ENCODE results near the gene FBXW12. TPM values are rescaled to one million over a fixed set of nuclear protein-coding genes. Genes with fewer than 3 reads are reported as not detected.

FBXW12 gene
- total RNA-seq, 2 donors from 2014 or later = not detected

- DNase-seq = peak in 1 of 3 donors; percentile 8
- Mint-ChIP-seq H3K4me1 (no peaks in the 10 kb centered on the region), H3K27me3 (no peaks in the 10 kb centered on the region), H3K36me3 (ENCODE audit: low read depth) (no peaks in the 10 kb centered on the region), H3K4me3 (no peak overlapping the region), H3K27ac (no peak overlapping the region)
- ATAC-seq = no peak
- H3K9me3 ChIP-seq (ENCODE audit: control insufficient read depth, low read length, poor library complexity, severe bottlenecking) = no peaks in the 10 kb centered on the region
Observed at GRCh38 chr3:48406443-48407431, 34.7 kb downstream of the FBXW12 start.

GRCh38 chr3:48407542-48408099 lies 35.6 kb downstream of the FBXW12 start:
- Mint-ChIP-seq H3K4me3 (no peak overlapping the region), H3K27me3 (no peaks in the 10 kb centered on the region), H3K36me3 (ENCODE audit: low read depth) (no peaks in the 10 kb centered on the region), H3K27ac (no peak overlapping the region), H3K4me1 (no peaks in the 10 kb centered on the region)
- DNase-seq = peak in 1 of 3 donors; percentile 2
- no peak for ATAC-seq
- H3K9me3 ChIP-seq (ENCODE audit: control insufficient read depth, low read length, poor library complexity, severe bottlenecking) = no peaks in the 10 kb centered on the region

GRCh38 chr3:48408823-48409281 lies 36.8 kb downstream of the FBXW12 start:
- no peaks in the 10 kb centered on the region for H3K27me3 Mint-ChIP-seq
- H3K36me3 Mint-ChIP-seq (ENCODE audit: low read depth) = no peaks in the 10 kb centered on the region
- ATAC-seq (no peak), DNase-seq (peak in 1 of 3 donors; percentile 9)
- no peak overlapping the region for H3K27ac Mint-ChIP-seq
- H3K9me3 ChIP-seq (ENCODE audit: control insufficient read depth, low read length, poor library complexity, severe bottlenecking) = no peaks in the 10 kb centered on the region
- H3K4me3 Mint-ChIP-seq = no peak overlapping the region
- no peaks in the 10 kb centered on the region for H3K4me1 Mint-ChIP-seq

- DNase-seq (peak in 2 of 3 donors; percentile 4 to 7), ATAC-seq (no peak)
- peak overlapping the region; percentile 19 for H3K27ac Mint-ChIP-seq
- H3K9me3 ChIP-seq (ENCODE audit: control insufficient read depth, low read length, poor library complexity, severe bottlenecking) = no peaks in the 10 kb centered on the region
- no peak overlapping the region for H3K4me3 Mint-ChIP-seq
- no peaks in the 10 kb centered on the region for H3K4me1 Mint-ChIP-seq
- no peaks in the 10 kb centered on the region for H3K36me3 Mint-ChIP-seq (ENCODE audit: low read depth)
- H3K27me3 Mint-ChIP-seq = no peaks in the 10 kb centered on the region
Observed at GRCh38 chr3:48409291-48410201, 37.5 kb downstream of the FBXW12 start.

- H3K9me3 ChIP-seq (ENCODE audit: control insufficient read depth, low read length, poor library complexity, severe bottlenecking) = no peaks in the 10 kb centered on the region
- Mint-ChIP-seq H3K4me1 (no peaks in the 10 kb centered on the region), H3K4me3 (no peak overlapping the region), H3K36me3 (ENCODE audit: low read depth) (no peaks in the 10 kb centered on the region), H3K27me3 (no peaks in the 10 kb centered on the region), H3K27ac (peak overlapping the region; percentile 19)
- peak in 1 of 3 donors; percentile 2 for DNase-seq
- no peak for ATAC-seq
Observed at GRCh38 chr3:48410205-48411040, 38.4 kb downstream of the FBXW12 start.

- no peaks in the 10 kb centered on the region for H3K27me3 Mint-ChIP-seq
- H3K4me1 Mint-ChIP-seq = no peaks in the 10 kb centered on the region
- H3K9me3 ChIP-seq (ENCODE audit: control insufficient read depth, low read length, poor library complexity, severe bottlenecking) = no peaks in the 10 kb centered on the region
- H3K36me3 Mint-ChIP-seq (ENCODE audit: low read depth) = no peaks in the 10 kb centered on the region
- H3K27ac Mint-ChIP-seq = no peak overlapping the region
- H3K4me3 Mint-ChIP-seq = no peak overlapping the region
- DNase-seq = peak in 1 of 3 donors; percentile 5
- ATAC-seq = no peak
Observed at GRCh38 chr3:48411041-48411588, 39.1 kb downstream of the FBXW12 start.

- no peak overlapping the region for H3K27ac Mint-ChIP-seq
- H3K27me3 Mint-ChIP-seq = no peaks in the 10 kb centered on the region
- H3K4me1 Mint-ChIP-seq = no peaks in the 10 kb centered on the region
- no peaks in the 10 kb centered on the region for H3K9me3 ChIP-seq (ENCODE audit: control insufficient read depth, low read length, poor library complexity, severe bottlenecking)
- no peaks in the 10 kb centered on the region for H3K36me3 Mint-ChIP-seq (ENCODE audit: low read depth)
- H3K4me3 Mint-ChIP-seq = no peak overlapping the region
- ATAC-seq (no peak), DNase-seq (peak in 1 of 3 donors; percentile 4)
Observed at GRCh38 chr3:48411606-48412374, 39.8 kb downstream of the FBXW12 start.

- no peaks in the 10 kb centered on the region for H3K27me3 Mint-ChIP-seq
- DNase-seq (peak in 1 of 3 donors; percentile 2), ATAC-seq (no peak)
- H3K4me3 Mint-ChIP-seq = no peak overlapping the region
- H3K4me1 Mint-ChIP-seq = no peaks in the 10 kb centered on the region
- no peaks in the 10 kb centered on the region for H3K36me3 Mint-ChIP-seq (ENCODE audit: low read depth)
- H3K27ac Mint-ChIP-seq = no peak overlapping the region
- H3K9me3 ChIP-seq (ENCODE audit: control insufficient read depth, low read length, poor library complexity, severe bottlenecking) = no peaks in the 10 kb centered on the region
Observed at GRCh38 chr3:48412375-48413001, 40.5 kb downstream of the FBXW12 start.

GRCh38 chr3:48413086-48413485 lies 41.1 kb downstream of the FBXW12 start:
- DNase-seq (no peak), ATAC-seq (no peak)
- no peaks in the 10 kb centered on the region for H3K27me3 Mint-ChIP-seq
- H3K36me3 Mint-ChIP-seq (ENCODE audit: low read depth) = no peaks in the 10 kb centered on the region
- H3K9me3 ChIP-seq (ENCODE audit: control insufficient read depth, low read length, poor library complexity, severe bottlenecking) = no peaks in the 10 kb centered on the region
- peak overlapping the region; percentile 11 for H3K27ac Mint-ChIP-seq
- H3K4me1 Mint-ChIP-seq = no peaks in the 10 kb centered on the region
- H3K4me3 Mint-ChIP-seq = no peak overlapping the region

GRCh38 chr3:48413611-48414010 lies 41.6 kb downstream of the FBXW12 start:
- DNase-seq (no peak), ATAC-seq (no peak)
- Mint-ChIP-seq H3K4me3 (no peak overlapping the region), H3K36me3 (ENCODE audit: low read depth) (no peaks in the 10 kb centered on the region), H3K27me3 (no peaks in the 10 kb centered on the region), H3K27ac (peak overlapping the region; percentile 11), H3K4me1 (no peaks in the 10 kb centered on the region)
- H3K9me3 ChIP-seq (ENCODE audit: control insufficient read depth, low read length, poor library complexity, severe bottlenecking) = no peaks in the 10 kb centered on the region

All from T-helper 17 cell (primary cell).